ENCODE data around the gene SYNDIG1L.
"Not testable (repeated sequence)": the region's sequence is repeated elsewhere in the genome, so short reads cannot be mapped to it uniquely, and the experiment has no call there.

SYNDIG1L gene

GRCh38 chr14:74392616-74393570, 33.1 kb downstream of the SYNDIG1L start:
- H3K4me3 ChIP-seq (ENCODE audit: low read depth, low read length) = no peak overlapping the region
- TF ChIP-seq POLR2A (IDR thresholded peaks at IDR 0.05; ENCODE audit: extremely low read depth, insufficient read length) (no peak), MAX (IDR thresholded peaks at IDR 0.05; ENCODE audit: low read depth, low read length) (no peak), MYC (IDR thresholded peaks at IDR 0.05; ENCODE audit: low read depth, low read length) (no peak), CTCF (IDR thresholded peaks at IDR 0.05; ENCODE audit: low read depth, low read length) (no peak)
- no peak for DNase-seq (ENCODE audit: low read depth)

GRCh38 chr14:74391479-74391878, 34.5 kb downstream of the SYNDIG1L start:
- TF ChIP-seq MYC (IDR thresholded peaks at IDR 0.05; ENCODE audit: low read depth, low read length) = no peak
- TF ChIP-seq MAX (IDR thresholded peaks at IDR 0.05; ENCODE audit: low read depth, low read length) = no peak
- TF ChIP-seq CTCF (IDR thresholded peaks at IDR 0.05; ENCODE audit: low read depth, low read length) = no peak
- TF ChIP-seq POLR2A (IDR thresholded peaks at IDR 0.05; ENCODE audit: extremely low read depth, insufficient read length) = no peak
- no peak for DNase-seq (ENCODE audit: low read depth)
- no peak overlapping the region for H3K4me3 ChIP-seq (ENCODE audit: low read depth, low read length)

- DNase-seq (ENCODE audit: low read depth); H3K4me3 ChIP-seq (ENCODE audit: low read depth, low read length): not testable (repeated sequence)
Observed at GRCh38 chr14:74390505-74390904, 35.5 kb downstream of the SYNDIG1L start.

- H3K4me3 ChIP-seq (ENCODE audit: low read depth, low read length) = no peak overlapping the region
- no peak for DNase-seq (ENCODE audit: low read depth)
- TF ChIP-seq CTCF (IDR thresholded peaks at IDR 0.05; ENCODE audit: low read depth, low read length) (no peak), POLR2A (IDR thresholded peaks at IDR 0.05; ENCODE audit: extremely low read depth, insufficient read length) (no peak), MAX (IDR thresholded peaks at IDR 0.05; ENCODE audit: low read depth, low read length) (no peak), MYC (IDR thresholded peaks at IDR 0.05; ENCODE audit: low read depth, low read length) (no peak)
Observed at GRCh38 chr14:74389980-74390379, 36.0 kb downstream of the SYNDIG1L start.

- DNase-seq (ENCODE audit: low read depth) = no peak
- no peak for TF ChIP-seq MYC (IDR thresholded peaks at IDR 0.05; ENCODE audit: low read depth, low read length)
- TF ChIP-seq POLR2A (IDR thresholded peaks at IDR 0.05; ENCODE audit: extremely low read depth, insufficient read length) = no peak
- TF ChIP-seq MAX (IDR thresholded peaks at IDR 0.05; ENCODE audit: low read depth, low read length) = no peak
- TF ChIP-seq CTCF (IDR thresholded peaks at IDR 0.05; ENCODE audit: low read depth, low read length) = no peak
- H3K4me3 ChIP-seq (ENCODE audit: low read depth, low read length) = no peak overlapping the region
Observed at GRCh38 chr14:74382231-74382630, 43.8 kb downstream of the SYNDIG1L start.

- not testable (repeated sequence) for H3K4me3 ChIP-seq (ENCODE audit: low read depth, low read length)
Observed at GRCh38 chr14:74381571-74381970, 44.4 kb downstream of the SYNDIG1L start.

GRCh38 chr14:74380845-74381244, 45.2 kb downstream of the SYNDIG1L start:
- no peak overlapping the region for H3K4me3 ChIP-seq (ENCODE audit: low read depth, low read length)
- no peak for DNase-seq (ENCODE audit: low read depth)
- TF ChIP-seq MYC (IDR thresholded peaks at IDR 0.05; ENCODE audit: low read depth, low read length) = no peak

More at GRCh38 chr14:74381571-74381970, 44.4 kb downstream of the SYNDIG1L start:
- not testable (repeated sequence) for DNase-seq (ENCODE audit: low read depth)

All from NB4 (cell line).